Measurements from ENCODE around the gene KRTAP15-1.

KRTAP15-1 gene

GRCh38 chr21:30439975-30440374 is at the start of gene KRTAP15-1:
TSS of gene KRTAP15-1 (plus strand) at chr21:30440275. CDS start at chr21:30440328, 53 bp downstream.
- DNase-seq, result no peak

GRCh38 chr21:30391492-30392025 is 48.5 kb upstream of the KRTAP15-1 start:
- DNase-seq, result no peak

- DNase-seq, result no peak
Measured at GRCh38 chr21:30395731-30396130, 44.3 kb upstream of the KRTAP15-1 start, which contains the start of gene KRTAP13-1. TSS of gene KRTAP13-1 (plus strand) at chr21:30396031. CDS start at chr21:30396087, 56 bp downstream.

- no peak for DNase-seq
Measured at GRCh38 chr21:30408782-30409494, 31.1 kb upstream of the KRTAP15-1 start.

- no peak for DNase-seq
Measured at GRCh38 chr21:30415993-30416392, 24.1 kb upstream of the KRTAP15-1 start.

GRCh38 chr21:30425826-30426225 is 14.2 kb upstream of the KRTAP15-1 start, which contains the start of gene KRTAP13-3:
TSS of gene KRTAP13-3 (minus strand) at chr21:30425926. CDS start at chr21:30425912, 14 bp downstream.
- no peak for DNase-seq

- DNase-seq, result no peak
Measured at GRCh38 chr21:30426731-30427130, 13.3 kb upstream of the KRTAP15-1 start.

GRCh38 chr21:30430170-30430655 is 9.9 kb upstream of the KRTAP15-1 start, which contains the start of gene KRTAP13-4:
TSS of gene KRTAP13-4 (plus strand) at chr21:30430220. CDS start at chr21:30430276, 56 bp downstream.
- no peak for DNase-seq

GRCh38 chr21:30434033-30434631 is 5.9 kb upstream of the KRTAP15-1 start:
- DNase-seq, result no peak

- no peak for DNase-seq
Measured at GRCh38 chr21:30437010-30437565, 3.0 kb upstream of the KRTAP15-1 start.

GRCh38 chr21:30443226-30443625 is 3.2 kb downstream of the KRTAP15-1 start:
- DNase-seq, result no peak

- DNase-seq, result no peak
Measured at GRCh38 chr21:30444204-30444603, 4.1 kb downstream of the KRTAP15-1 start.

GRCh38 chr21:30447056-30447455 is 7.0 kb downstream of the KRTAP15-1 start:
- DNase-seq, result no peak

- DNase-seq, result no peak
Measured at GRCh38 chr21:30448514-30448913, 8.4 kb downstream of the KRTAP15-1 start.

GRCh38 chr21:30463713-30464112 is 23.6 kb downstream of the KRTAP15-1 start:
- DNase-seq, result no peak

GRCh38 chr21:30468900-30469714 is 29.0 kb downstream of the KRTAP15-1 start:
- no peak for DNase-seq

GRCh38 chr21:30478004-30478403 is 37.9 kb downstream of the KRTAP15-1 start:
- no peak for DNase-seq

- DNase-seq, result no peak
Measured at GRCh38 chr21:30479259-30479658, 39.2 kb downstream of the KRTAP15-1 start.

GRCh38 chr21:30480145-30480544 is 40.1 kb downstream of the KRTAP15-1 start, which contains the start of gene KRTAP19-1:
TSS of gene KRTAP19-1 (minus strand) at chr21:30480367. CDS start at chr21:30480317, 50 bp downstream.
- no peak for DNase-seq

- DNase-seq, result no peak
Measured at GRCh38 chr21:30482130-30482529, 42.1 kb downstream of the KRTAP15-1 start.

- no peak for DNase-seq
Measured at GRCh38 chr21:30486180-30486579, 46.1 kb downstream of the KRTAP15-1 start.

- DNase-seq, result no peak
Measured at GRCh38 chr21:30487336-30487735, 47.3 kb downstream of the KRTAP15-1 start, which contains the start of gene KRTAP19-2. TSS of gene KRTAP19-2 (minus strand) at chr21:30487436. CDS start at chr21:30487348, 88 bp downstream.
